DMS 273 treated with DMSO at 0.1 percent for 48 hours (cell line): ENCODE data around the gene ZFP3.
"Not testable (repeated sequence)": the region's sequence is repeated elsewhere in the genome, so short reads cannot be mapped to it uniquely, and the experiment has no call there.

ENCODE experiments used
- DNase-seq: peaks from one replicate; lab custom pipeline; 2025; lab: John Stamatoyannopoulos, UW

ZFP3 gene

DNA sequence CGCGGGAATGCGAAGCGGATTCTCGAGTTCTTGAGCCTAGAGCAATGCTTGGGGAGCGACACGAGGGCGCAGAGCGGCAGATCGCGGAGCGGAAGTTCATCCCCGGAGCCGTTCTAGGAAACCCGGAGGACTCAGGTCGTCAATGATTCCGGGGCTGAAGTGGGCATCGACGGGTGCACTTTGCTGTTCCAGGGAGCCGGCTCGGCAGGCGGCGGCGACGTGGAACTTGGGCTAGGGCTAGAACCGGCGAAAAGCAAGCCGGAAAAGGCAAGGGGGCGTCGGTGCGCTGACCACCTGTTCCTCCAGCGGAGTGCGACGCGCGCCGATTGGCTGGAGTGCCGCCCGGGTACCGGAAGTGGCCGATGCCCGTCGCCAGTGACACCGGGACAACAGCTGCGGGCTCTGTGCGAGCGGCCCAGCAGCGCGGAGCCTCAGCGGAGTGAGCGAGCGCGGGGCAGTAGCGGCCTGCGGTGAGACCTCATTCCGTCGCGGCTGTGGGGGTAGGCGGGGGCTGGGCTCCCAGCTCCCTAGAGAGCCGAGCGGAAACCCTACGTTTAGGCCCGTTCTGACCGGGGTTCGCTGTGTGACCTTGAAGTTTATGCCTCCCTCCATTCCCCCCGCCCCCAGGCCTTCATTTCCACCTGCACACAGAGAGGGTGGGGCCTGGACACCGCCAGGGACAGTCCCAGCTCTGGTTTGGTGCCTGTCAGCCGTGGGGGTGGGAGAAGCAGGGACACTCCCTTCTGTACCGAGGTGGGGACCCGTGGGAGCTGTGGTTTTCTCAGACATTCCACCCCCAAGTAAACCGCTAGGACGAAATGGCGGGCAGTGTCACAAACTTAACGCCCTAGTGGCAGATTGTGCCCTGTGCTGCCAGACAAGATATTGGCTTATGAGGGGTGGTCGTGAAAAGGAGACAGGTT is at the start of gene ZFP3:
Gene ZFP3, plus strand, starts transcription at position 362 of the 923 bp plus-strand sequence. CDS start 13,038 bp downstream, outside the sequence.
- DNase-seq, result peak; percentile 69

DNA sequence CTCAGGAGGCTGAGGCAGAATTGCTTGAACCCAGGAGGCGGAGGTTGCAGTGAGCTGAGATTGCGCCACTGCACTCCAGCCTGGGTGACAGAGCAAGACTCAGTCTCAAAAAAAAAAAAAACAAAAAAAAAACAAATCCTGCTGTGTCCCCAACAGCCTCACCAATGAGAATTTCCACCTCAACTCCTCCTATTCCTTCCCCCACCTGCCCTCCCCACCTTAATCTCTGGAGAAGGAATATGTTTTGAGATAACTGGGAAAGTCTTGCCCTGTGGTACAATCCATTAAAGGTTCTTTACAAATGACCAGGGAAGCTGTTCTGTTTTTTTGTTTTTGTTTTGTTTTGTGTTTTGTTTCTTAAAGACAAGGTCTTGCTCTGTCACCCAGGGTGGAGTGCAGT is 48.1 kb upstream of the ZFP3 start:
- not testable (repeated sequence) for DNase-seq

DNA sequence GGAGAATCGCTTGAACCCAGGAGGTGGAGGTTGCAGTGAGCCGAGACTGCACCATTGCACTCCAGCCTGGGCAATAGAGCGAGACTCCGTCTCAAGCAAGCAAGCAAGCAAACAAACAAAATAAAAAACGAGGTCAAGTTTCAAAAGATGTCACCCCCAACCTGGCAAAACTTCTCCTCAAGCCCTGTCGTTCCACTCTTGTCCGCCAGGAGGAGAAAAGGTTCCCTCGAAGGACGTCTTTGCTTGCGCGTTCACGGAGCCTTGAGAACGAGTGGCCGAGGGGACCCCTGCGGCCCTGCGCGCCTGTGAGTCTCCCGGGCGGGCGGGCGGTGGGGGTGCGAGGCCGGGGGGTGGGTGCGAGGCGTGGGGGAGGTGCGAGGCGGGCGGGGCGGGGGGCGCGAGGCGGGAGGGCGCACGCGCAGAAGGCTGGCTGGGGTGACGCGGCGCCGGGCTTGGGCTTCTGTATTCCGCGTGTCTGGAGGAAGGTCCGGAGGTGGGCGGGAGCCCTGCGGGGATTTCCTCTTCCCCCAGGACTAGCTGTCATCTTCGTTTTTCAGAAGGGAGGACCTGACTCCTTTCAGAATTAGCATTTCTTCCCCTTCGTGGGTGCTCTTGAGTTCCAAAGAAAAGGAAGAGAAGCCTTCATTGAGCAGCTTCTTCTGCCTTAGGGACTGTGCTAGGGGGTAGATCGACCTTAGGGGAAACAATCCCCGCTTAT is 46.7 kb upstream of the ZFP3 start:
- no peak for DNase-seq

DNA sequence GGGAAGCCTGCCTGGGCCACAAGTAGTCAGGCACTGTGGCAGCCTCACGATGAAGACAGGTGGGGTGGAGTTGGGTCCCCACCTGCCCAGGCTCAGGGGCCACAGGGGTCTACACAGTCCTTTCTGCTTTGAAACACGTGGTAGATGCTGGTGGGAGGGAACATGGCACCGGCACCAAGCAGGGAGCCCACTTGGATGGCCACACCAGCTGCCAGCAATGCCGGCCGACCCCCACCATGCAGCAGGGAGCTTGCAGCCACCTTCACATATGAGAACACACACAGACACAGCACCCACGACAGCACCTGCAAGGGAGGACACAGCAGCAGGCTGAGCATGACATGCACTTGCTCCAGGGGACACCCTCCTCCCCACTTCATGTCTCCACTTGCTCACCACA is 45.4 kb upstream of the ZFP3 start:
- no peak for DNase-seq

DNA sequence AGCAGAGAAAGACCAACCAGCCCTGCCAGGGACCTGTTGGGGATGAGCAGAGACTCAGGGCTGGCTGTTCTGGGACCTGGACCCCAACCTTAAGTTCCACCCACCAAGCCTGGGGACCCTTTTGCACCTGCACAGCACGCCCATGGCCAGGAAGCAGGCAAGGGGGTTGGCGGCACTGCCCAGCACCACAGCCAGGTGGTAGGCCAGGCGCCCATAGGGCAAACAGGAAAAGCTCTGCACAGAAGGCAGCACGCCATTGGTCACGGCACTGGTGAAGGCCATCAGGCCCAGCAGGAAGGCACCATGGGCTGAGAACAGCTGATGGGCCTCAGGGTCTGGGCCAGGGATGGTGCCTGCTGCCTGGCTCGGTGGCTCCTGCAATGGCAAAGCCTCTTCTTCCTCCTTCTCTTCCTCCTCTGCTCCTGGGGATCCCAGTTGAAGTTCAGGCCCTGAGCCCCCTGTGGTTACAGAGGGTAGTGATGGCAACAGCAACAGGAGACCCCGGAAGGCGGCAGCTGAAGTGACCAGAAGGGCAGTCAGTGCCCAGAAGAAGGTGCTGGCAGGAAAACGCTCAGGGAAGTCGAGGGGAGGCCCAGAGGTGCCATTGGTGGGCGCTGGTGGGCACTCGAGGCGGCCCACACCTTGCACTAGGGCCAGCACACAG is 44.8 kb upstream of the ZFP3 start:
- DNase-seq, result no peak

DNA sequence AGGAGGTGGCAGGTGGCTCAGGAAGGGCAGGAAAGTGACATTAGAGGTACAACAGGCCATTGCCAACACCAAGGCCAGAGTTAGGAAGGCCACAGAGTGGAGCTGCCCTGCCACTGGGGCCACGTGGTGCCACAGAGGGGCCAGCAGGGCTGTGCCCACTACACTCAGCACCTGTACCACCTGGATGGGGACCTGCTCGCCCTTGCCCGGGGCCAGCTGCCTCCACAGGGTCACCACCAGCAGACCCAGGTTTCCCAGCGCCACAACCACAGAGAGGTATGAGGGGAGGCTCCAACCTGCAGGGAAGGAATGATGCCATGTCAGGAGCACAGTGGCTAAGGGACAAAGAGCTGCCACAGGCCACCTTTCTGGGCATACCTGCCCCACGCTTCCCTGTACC is 44.2 kb upstream of the ZFP3 start:
- DNase-seq, result no peak

DNA sequence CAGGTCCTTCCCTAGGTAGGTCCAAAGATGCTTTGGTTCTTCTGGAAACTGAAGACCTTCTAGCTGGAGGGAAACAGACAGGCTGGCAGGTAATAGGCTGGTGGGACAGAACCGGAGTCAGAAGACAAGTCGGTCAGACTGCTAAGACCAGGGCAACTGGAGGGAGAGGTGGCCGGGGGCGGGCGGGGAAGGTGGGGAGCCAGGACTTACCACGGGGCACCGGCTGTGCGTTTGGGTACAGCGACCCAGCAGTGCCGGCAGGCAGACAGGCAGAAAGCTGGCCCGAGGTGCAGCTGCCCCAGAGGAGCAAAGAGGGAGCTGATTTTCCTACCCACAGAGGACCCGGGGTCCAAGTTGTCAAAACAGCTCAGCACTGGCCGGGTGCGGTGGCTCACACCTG is 43.6 kb upstream of the ZFP3 start:
- DNase-seq, result no peak

DNA sequence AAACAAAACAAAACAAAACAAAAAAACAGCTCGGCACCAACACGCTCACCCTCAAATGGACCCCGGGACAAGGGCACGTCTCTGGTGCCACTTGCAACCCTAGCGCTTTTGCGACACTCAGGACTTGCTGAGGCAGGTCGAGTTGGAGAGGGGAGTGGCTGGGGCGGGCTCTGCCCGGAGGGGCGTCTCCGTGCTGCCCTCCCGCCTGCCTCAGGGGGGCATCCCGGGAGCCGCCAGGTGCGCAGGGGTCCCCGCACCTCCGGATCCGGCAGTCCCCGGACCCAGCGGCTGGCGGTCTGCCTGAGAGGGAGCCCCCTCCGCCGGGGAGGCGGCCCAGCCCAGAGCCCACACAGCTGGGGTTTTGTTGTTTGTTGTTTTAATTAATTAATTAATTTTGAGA is 43.0 kb upstream of the ZFP3 start, which contains the start of gene SLC52A1:
Gene SLC52A1, minus strand, starts transcription at position 112 of the 400 bp plus-strand sequence. CDS start 820 bp downstream, outside the sequence.
- no peak for DNase-seq

DNA sequence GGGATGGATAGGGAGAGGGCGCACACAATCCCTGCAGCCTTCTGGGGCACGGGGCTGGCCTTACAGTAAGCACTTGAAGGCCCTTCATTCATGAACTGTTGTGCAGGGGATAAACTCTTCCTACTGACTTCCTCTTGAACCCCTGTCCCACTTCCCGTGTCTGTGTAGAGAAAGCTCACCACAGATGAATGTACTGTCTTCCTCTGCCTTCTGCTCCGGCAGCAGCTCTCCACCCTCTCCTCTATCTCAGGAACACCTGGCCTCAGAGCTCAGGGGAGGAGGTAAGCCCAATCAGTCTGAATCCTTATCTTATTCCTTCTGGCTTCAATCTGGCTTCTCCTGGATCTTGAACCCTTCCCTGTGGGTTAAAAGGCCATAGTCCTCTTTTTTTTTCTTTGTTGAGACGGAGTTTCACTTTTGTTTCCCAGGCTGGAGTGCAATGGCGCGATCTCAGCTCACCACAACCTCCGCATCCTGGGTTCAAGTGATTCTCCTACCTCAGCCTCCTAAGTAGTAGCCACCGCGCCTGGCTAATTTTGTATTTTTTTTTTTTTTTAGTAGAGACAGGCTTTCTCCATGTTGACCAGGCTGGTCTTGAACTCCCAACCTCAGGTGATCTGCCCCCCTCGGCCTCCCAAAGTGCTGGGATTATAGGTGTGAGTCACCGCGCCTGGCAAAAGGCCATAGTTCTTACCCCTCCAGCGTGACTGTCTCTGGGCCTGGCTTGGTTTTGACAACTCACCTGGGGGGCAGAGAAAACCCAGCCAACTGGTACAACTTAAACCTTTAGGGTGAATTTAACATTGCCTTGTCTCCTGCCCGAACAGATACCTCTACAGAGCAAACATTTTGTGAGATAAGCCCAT is 35.9 kb upstream of the ZFP3 start:
- no peak for DNase-seq

DNA sequence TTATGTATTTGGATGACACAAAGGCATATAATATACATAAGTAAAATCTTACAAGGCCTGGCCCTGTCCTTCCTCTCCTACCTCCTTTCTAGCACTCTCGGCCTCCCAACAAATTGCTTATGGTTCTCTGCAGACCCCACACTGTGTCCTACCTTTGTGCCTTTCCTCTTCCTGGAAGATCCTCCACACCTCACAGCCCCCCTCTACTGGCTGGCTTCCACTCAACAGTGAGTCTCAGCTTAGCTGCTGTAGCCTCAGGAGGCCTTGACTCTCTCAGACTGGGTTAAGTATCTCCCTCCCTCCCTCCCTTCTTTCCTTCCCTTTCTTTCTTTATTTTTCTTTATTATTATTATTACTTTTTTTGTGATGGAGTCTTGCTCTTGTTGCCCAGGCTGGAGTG is 34.7 kb upstream of the ZFP3 start:
- no peak for DNase-seq

DNA sequence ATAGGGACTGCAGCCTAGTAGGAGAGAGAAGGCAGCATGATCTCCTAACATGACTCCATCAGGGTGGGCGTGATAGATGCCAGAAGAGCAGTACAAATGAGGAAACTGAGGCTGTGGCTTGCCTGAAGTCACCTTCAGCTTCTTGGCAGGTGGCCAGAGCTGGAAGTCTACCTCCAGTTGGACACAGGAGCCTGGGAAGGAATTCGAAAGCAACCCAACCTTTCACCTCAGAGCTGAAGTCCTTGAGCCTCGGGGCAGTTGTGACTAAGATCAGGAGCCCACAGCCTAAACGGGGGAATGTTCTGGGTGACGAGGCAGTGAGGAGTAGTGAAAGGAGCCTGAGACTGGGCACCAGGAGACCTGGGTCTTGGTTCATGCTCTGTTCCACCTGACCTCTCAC is 33.6 kb upstream of the ZFP3 start:
- DNase-seq, result no peak

DNA sequence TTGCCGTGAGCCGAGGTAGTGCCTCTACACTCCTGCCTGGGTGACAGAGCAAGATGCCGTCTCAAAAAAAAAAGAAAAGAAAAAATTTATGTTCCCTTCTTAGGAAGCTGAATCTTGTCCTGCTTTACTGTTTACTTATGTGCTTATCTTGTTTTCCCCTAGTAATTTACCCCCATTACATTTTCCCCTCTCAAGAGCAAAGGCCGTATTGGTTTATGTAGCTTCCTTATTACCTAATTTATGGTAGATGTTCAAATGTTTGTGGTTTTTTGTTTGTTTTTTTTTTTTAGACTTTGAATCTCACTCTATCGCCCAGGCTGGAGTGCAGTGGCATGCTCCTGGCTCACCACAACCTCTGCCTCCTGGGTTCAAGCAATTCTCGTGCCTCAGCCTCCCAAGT is 32.8 kb upstream of the ZFP3 start:
- no peak for DNase-seq

DNA sequence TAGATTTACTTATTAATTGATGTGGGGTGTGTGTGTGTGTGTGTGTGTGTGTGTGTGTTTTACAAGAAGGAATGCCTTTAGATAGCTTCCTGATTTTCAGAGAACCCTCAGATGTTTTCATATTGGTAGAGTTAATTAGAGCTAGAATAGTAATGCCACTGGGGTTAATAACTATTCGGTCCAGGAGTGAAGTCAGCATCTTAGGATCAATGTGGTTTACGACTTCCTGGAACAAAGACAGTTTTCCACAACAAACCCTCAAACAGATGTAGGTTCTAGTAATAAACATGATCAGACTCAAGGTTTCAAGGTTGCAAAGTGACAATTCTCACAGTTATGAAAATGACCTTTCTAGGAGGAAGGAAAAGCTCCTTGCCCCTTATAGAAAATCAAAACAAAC is 30.8 kb upstream of the ZFP3 start:
- no peak for DNase-seq

DNA sequence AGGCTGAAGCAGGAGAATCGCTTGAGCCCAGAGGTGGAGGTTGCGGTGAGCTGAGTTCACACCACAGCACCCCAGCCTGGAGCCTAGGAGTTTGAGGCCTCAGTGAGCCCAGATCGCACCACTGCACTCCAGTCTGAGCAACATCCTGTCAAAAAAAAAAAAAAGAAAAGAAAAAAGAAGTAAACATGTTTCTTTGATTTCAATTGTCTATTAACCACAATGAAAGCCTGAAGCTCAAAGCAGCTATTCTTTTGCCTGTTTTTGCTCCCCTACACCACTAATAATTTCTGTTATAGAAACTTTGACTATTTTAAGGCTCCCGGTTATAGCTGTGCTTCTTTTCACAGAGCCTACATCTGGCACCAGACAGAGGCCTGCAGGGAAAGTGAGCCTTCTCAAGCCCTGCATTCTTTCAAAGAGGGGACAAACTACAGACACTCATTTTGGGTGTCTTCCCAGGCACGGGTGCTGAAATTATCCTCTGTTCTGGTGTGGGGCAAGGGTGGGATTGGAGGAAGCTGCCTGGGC is 28.9 kb upstream of the ZFP3 start:
- no peak for DNase-seq

DNA sequence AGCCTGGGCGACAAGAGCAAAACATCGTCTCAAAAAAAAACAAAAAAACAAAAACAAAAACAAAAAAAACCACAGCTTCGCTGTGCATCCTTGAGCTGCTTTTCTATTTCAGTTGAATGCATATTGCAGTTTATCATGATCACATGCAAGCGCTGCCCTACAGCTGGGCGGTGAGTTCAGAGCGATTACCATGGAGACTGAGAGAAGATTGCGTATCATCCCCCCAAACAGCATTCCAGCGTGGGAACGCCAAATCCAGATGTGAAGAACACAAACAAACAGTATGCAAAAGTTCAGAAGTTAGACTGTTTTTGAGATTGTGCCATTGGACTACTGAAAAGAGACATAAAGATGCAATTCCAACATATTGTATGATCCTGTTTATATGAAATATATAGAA is 28.0 kb upstream of the ZFP3 start:
- DNase-seq, result no peak

DNA sequence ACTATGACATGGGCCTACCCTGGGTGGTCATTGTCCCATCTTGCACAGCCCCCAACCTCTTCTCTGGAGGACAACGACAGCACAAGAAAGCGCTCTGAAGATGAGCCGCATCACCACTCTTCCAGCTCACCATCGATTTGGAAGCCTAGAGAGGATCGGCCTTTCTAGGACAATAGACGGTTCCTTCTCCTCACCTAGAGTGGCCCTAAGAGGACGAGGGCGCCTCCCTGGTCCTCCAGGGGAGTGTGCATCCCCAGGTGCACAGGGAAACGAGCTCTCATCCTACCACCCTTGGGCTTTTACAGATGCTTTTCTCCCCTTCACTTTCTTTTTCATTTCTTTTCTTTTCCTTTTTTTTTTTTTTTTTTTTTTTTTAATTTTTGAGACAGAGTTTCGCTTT is 22.7 kb upstream of the ZFP3 start:
- no peak for DNase-seq

DNA sequence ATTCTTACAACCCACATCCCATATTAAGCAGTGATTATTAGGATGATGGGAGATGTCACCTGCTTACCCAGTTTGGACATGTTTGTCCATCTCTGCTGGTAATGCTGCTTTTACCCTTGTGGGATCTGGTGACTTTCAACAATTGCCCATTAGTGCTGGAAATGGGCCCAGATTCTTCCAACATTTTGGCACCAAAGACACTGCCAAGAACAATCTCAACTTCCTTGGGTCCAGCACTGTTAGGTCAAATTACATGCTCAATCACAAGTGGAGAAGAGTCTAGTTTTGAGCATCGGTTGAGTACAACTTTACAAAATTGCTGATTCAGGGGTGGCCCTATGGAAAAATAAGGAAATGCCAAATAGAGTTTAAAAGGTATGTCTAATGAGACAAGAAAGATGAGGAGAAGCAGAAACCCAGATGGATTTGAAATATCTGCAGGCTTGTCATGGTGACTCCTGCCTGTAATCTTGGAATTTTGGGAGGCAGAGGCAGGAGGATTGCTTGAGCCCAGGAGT is 13.0 kb upstream of the ZFP3 start:
- no peak for DNase-seq

DNA sequence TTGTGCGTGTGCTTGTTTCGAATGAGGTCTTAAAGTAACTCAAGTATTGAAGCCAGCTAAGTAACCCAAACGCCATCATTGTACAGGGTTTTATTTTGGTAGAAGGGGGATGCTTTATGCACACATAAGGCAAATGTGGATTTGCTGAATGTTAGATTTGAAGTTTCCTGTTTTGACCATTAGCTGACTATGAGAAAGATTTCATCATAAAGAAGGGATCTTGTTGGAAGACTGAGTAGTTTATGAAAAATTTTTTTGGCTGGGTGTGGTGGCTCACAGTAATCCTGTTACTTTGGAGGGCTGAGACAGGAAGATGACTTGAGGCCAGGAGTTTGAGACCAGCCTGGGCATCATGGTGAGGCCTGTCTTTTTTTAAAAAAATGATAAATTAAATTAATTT is 10.0 kb upstream of the ZFP3 start:
- DNase-seq, result no peak

DNA sequence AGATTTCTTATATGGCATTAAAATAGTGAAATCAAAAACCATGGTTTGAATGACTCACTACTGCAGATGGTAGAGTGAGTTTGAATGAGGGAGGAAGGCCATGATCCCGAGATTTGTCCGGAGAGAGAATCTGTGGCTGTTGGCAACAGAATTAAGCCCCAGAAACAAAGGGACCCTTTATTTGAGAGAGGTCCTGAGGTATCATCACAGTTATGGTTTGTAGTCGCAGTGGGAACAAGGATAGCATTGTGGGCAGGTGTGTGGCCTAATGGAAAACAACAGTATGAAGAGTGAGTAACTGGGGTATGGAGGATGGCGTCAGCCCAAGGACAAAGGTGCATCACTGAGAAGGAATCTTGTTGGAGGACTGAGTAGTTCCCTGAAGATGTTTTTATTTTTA is 8.5 kb upstream of the ZFP3 start:
- no peak for DNase-seq

DNA sequence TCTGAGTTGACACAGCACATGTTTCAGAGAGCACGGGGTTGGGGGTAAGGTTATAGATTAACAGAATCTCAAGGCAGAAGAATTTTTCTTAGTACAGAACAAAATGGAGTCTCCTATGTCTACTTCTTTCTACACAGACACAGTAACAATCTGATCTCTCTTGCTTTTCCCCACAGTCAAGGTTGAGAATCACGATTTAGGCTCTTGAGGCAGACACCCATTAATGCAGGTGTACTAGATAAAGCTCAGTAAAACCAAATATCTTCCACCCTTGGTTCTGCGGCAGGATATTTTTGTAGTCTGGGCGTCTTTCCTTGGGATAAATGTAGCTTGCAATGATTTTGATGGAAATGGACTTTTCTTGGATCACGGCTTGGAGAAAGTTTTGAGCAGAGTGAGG is 2.8 kb upstream of the ZFP3 start:
- DNase-seq, result not testable (repeated sequence)

DNA sequence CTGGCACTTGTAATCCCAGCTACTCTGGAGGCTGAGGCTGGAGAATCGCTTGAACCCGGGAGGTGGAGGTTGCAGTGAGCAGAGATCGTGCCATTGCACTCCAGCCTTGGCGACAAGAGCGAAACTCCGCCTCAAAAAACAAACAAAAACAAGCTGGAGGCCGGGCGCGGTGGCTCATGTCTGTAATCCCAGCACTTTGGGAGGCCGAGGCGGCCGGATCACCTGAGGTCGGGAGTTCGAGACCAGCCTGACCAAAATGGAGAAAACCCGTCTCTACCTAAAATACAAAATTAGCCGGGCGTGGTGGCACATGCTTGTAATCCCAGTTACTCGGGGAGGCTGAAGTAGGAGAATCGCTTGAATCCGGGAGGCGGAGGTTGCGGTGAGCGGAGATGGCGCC is 992 bp upstream of the ZFP3 start:
- DNase-seq, result not testable (repeated sequence)
